HepG2 (cell line): ENCODE measurements around the gene NOL4L. TPM values are rescaled to one million over a fixed set of nuclear protein-coding genes. Genes with fewer than 3 reads are reported as not detected.

ENCODE experiments used
- ZNF235 ChIP-seq: sonication (generic); formaldehyde crosslinking; IDR thresholded peaks from 2 replicates; pipeline ENCODE4 v1.8.1; 2023; ENCODE audit warnings: mild to moderate bottlenecking, missing genetic modification reagents, borderline replicate concordance
- ZNF326 ChIP-seq: sonication (generic); formaldehyde crosslinking; IDR thresholded peaks from 2 replicates; pipeline ENCODE4 v1.4.0; 2020; ENCODE audit warnings: missing genetic modification reagents, borderline replicate concordance
- polyA plus RNA-seq, 8 experiments: library from polyadenylated mRNA; depleted of rRNA in 3 of 8; stranded (reverse) in 7 of 8; unstranded in 1 of 8; fragments of >200 nt; fragmentation: Illumina TruSeq in 4 of 8; extraction: Trizol in 4 of 8; gene quantifications; 2 replicates each; pipeline versions ENCODE4 v1.2.1 to v1.2.3, GENCODE V29; 2011 to 2016; ENCODE audit warnings: low read depth in 4 of 8, missing spikeins in 1 of 8, mixed read lengths in 1 of 8; ENCODE audit not compliant: insufficient read depth in 1 of 8
- total RNA-seq, 5 experiments: library from RNA; depleted of rRNA; stranded (reverse); fragments of >200 nt; fragmentation: Illumina TruSeq; extraction: Trizol; gene quantifications; 2 replicates each; pipeline ENCODE4 v1.2.3, GENCODE V29; 2016; ENCODE audit warnings: low read depth in 1 of 5
- TF ChIP-seq, protein P1 (sequence below): sonication (generic); formaldehyde crosslinking; IDR thresholded peaks from 2 replicates; pipeline ENCODE4 v1.4.0; 2020; ENCODE audit warnings: mild to moderate bottlenecking, missing genetic modification reagents
- TF ChIP-seq, protein P2 (sequence below): sonication (generic); formaldehyde crosslinking; IDR thresholded peaks from 2 replicates; pipeline ENCODE4 v1.4.0; 2020; ENCODE audit warnings: missing genetic modification reagents, mild to moderate bottlenecking, borderline replicate concordance

NOL4L gene
- total and polyA plus RNA-seq, 2 of the 13 experiments (the other 11 are each of a cell fraction or from before 2014, with no cell fraction given), result 16.6 to 35.4 TPM

DNA sequence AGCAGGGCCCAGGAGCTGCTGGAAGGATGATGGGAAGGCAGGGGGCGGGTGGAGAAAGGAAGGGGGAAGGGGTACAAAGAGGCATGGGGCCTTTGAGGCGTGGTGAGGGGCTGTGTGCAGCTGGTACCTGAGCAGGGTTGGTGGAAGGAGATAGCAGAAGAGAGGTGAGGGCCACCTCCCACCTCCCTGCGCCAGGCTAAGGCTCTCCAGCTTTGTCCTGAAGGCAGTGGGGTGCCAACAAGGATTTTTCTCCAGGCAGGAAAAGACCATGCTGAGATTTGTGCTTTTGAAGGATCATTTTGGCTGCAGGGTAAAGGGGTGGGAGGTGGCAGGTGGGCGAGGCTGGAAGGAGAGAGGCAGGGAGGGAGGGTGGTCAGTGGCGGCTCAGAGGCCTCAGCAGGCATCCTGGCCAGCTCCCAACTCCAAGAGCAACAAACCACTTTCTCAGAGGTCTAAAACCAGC lies 40.8 kb downstream of the NOL4L start (continued):
- TF ChIP-seq, protein P1, sequence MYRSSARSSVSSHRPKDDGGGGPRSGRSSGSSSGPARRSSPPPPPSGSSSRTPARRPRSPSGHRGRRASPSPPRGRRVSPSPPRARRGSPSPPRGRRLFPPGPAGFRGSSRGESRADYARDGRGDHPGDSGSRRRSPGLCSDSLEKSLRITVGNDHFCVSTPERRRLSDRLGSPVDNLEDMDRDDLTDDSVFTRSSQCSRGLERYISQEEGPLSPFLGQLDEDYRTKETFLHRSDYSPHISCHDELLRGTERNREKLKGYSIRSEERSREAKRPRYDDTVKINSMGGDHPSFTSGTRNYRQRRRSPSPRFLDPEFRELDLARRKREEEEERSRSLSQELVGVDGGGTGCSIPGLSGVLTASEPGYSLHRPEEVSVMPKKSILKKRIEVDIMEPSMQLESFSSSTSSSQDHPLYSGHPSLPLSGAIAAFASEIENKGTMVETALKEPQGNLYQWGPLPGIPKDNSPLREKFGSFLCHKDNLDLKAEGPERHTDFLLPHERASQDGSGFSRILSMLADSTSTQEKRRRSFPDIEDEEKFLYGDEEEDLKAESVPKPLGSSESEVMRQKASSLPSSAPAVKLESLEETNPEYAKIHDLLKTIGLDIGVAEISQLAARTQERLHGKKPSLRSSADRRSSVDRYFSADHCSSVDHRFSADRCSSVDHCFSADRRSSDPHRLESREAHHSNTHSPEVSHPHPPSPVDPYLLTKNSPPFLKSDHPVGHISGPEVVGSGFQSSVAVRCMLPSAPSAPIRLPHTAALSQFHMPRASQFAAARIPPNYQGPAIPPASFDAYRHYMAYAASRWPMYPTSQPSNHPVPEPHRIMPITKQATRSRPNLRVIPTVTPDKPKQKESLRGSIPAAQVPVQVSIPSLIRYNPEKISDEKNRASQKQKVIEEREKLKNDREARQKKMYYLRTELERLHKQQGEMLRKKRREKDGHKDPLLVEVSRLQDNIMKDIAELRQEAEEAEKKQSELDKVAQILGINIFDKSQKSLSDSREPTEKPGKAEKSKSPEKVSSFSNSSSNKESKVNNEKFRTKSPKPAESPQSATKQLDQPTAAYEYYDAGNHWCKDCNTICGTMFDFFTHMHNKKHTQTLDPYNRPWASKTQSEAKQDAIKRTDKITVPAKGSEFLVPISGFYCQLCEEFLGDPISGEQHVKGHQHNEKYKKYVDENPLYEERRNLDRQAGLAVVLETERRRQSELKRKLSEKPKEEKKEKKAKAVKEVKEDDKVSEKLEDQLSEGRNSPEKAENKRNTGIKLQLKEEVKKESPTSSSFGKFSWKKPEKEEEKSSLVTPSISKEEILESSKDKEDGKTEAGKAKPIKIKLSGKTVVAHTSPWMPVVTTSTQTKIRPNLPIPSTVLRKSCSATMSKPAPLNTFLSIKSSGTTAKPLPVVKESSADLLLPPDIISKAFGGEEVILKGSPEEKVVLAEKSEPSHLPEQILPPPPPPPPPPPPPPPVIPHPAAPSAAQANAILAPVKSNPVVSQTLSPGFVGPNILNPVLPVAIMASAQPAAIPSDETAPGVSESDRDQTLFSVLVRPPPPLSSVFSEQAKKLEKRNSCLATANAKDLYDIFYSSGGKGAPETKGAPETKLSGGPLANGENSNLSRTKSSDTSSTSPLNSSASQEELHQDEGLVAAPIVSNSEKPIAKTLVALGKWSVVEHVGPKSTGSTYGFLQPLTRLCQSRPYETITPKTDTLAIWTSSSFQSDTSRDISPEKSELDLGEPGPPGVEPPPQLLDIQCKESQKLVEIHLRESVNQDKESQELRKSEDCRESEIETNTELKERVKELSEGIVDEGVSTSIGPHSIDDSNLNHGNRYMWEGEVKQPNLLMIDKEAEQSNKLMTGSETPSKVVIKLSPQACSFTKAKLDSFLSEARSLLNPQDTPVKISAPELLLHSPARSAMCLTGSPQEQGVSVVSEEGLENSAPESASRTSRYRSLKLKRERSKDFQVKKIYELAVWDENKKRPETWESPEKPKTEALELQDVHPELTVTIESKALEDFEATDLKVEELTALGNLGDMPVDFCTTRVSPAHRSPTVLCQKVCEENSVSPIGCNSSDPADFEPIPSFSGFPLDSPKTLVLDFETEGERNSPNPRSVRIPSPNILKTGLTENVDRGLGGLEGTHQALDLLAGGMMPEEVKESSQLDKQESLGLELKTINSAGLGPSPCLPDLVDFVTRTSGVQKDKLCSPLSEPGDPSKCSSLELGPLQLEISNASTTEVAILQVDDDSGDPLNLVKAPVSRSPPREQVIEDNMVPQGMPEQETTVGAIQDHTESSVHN (CRISPR knock-in tag), result 0 out of 2 replicates have a peak, but pooled peaks have one; percentile 25
- peak; percentile 20; the same call in 1 of the 2 replicates for TF ChIP-seq ZNF235 (CRISPR knock-in tag)
- TF ChIP-seq, protein P2, sequence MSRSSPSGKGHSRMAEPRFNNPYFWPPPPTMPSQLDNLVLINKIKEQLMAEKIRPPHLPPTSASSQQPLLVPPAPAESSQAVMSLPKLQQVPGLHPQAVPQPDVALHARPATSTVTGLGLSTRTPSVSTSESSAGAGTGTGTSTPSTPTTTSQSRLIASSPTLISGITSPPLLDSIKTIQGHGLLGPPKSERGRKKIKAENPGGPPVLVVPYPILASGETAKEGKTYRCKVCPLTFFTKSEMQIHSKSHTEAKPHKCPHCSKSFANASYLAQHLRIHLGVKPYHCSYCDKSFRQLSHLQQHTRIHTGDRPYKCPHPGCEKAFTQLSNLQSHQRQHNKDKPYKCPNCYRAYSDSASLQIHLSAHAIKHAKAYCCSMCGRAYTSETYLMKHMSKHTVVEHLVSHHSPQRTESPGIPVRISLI (CRISPR knock-in tag), result no peak
- no peak for TF ChIP-seq ZNF326 (CRISPR knock-in tag)
- TF ChIP-seq, all 625 proteins: peak for 43
